ENCODE measurements around the gene RNASEH1. TPM values are rescaled to one million over a fixed set of nuclear protein-coding genes. Genes with fewer than 3 reads are reported as not detected.
A peak's percentile ranks its signal among the peaks of the same experiment; 100 is the strongest.

The RNASEH1 gene
- total and polyA plus RNA-seq, 4 donors = 10.2 to 18.7 (median 12.9) TPM

DNA sequence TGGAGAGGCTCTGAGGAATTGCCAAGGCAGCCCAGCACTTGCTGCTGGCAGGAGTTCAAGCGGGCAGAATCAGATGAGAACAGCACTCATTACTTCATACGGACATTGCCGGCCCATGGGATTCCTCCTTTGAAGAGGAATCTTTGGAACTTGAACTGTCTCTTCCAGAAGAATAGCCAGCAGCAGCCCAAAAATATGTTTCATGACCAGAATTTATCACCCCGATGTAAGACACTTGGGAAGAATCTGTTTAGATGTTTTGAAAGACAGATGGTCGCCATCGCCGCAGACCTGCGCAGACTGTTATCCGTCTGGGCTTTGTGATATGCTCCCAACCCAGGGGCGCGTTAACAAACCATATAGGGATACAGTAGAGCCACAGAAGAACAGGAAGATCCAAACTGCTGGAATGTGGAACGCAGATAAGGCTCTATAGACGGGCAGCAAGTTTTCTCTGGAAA lies 35.1 kb downstream of the RNASEH1 start:
- no peaks in the 10 kb centered on the region for H3K9me3 ChIP-seq (ENCODE audit: control insufficient read depth in 4 of 4, low read length in 3 of 4)
- TF ChIP-seq TAF1 (conservative IDR thresholded peaks at IDR 0.05) (no peak), FOXA1 (IDR thresholded peaks at IDR 0.05) (no peak), YY1 (IDR thresholded peaks at IDR 0.05) (no peak), JUND (IDR thresholded peaks at IDR 0.05) (no peak), NR2F2 (IDR thresholded peaks at IDR 0.05) (peak; percentile 5), SP1 (IDR thresholded peaks at IDR 0.05) (peak; percentile 11), HNF4A (conservative IDR thresholded peaks at IDR 0.05) (peak in 1 of 2 donors; percentile 12), EGR1 (IDR thresholded peaks at IDR 0.05; ENCODE audit: low read depth in 2 of 2) (no peak), RXRA (IDR thresholded peaks at IDR 0.05) (no peak), GABPA (IDR thresholded peaks at IDR 0.05 in 1 of 2, conservative IDR thresholded peaks at IDR 0.05 in 1 of 2) (no peak), FOXA2 (IDR thresholded peaks at IDR 0.05) (no peak), HNF4G (IDR thresholded peaks at IDR 0.05) (no peak), RAD21 (IDR thresholded peaks at IDR 0.05) (no peak)
- TF ChIP-seq, protein P1, sequence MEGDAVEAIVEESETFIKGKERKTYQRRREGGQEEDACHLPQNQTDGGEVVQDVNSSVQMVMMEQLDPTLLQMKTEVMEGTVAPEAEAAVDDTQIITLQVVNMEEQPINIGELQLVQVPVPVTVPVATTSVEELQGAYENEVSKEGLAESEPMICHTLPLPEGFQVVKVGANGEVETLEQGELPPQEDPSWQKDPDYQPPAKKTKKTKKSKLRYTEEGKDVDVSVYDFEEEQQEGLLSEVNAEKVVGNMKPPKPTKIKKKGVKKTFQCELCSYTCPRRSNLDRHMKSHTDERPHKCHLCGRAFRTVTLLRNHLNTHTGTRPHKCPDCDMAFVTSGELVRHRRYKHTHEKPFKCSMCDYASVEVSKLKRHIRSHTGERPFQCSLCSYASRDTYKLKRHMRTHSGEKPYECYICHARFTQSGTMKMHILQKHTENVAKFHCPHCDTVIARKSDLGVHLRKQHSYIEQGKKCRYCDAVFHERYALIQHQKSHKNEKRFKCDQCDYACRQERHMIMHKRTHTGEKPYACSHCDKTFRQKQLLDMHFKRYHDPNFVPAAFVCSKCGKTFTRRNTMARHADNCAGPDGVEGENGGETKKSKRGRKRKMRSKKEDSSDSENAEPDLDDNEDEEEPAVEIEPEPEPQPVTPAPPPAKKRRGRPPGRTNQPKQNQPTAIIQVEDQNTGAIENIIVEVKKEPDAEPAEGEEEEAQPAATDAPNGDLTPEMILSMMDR (IDR thresholded peaks at IDR 0.05; ENCODE audit: low read depth, low read length, missing input control) = no peak
- TF ChIP-seq, protein P2, sequence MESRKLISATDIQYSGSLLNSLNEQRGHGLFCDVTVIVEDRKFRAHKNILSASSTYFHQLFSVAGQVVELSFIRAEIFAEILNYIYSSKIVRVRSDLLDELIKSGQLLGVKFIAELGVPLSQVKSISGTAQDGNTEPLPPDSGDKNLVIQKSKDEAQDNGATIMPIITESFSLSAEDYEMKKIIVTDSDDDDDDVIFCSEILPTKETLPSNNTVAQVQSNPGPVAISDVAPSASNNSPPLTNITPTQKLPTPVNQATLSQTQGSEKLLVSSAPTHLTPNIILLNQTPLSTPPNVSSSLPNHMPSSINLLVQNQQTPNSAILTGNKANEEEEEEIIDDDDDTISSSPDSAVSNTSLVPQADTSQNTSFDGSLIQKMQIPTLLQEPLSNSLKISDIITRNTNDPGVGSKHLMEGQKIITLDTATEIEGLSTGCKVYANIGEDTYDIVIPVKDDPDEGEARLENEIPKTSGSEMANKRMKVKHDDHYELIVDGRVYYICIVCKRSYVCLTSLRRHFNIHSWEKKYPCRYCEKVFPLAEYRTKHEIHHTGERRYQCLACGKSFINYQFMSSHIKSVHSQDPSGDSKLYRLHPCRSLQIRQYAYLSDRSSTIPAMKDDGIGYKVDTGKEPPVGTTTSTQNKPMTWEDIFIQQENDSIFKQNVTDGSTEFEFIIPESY (IDR thresholded peaks at IDR 0.05) = no peak
- TF ChIP-seq, protein P3, sequence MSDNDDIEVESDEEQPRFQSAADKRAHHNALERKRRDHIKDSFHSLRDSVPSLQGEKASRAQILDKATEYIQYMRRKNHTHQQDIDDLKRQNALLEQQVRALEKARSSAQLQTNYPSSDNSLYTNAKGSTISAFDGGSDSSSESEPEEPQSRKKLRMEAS (IDR thresholded peaks at IDR 0.05) = no peak
- TF ChIP-seq, protein P4, sequence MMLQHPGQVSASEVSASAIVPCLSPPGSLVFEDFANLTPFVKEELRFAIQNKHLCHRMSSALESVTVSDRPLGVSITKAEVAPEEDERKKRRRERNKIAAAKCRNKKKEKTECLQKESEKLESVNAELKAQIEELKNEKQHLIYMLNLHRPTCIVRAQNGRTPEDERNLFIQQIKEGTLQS (IDR thresholded peaks at IDR 0.05) = no peak
- TF ChIP-seq, protein P5, sequence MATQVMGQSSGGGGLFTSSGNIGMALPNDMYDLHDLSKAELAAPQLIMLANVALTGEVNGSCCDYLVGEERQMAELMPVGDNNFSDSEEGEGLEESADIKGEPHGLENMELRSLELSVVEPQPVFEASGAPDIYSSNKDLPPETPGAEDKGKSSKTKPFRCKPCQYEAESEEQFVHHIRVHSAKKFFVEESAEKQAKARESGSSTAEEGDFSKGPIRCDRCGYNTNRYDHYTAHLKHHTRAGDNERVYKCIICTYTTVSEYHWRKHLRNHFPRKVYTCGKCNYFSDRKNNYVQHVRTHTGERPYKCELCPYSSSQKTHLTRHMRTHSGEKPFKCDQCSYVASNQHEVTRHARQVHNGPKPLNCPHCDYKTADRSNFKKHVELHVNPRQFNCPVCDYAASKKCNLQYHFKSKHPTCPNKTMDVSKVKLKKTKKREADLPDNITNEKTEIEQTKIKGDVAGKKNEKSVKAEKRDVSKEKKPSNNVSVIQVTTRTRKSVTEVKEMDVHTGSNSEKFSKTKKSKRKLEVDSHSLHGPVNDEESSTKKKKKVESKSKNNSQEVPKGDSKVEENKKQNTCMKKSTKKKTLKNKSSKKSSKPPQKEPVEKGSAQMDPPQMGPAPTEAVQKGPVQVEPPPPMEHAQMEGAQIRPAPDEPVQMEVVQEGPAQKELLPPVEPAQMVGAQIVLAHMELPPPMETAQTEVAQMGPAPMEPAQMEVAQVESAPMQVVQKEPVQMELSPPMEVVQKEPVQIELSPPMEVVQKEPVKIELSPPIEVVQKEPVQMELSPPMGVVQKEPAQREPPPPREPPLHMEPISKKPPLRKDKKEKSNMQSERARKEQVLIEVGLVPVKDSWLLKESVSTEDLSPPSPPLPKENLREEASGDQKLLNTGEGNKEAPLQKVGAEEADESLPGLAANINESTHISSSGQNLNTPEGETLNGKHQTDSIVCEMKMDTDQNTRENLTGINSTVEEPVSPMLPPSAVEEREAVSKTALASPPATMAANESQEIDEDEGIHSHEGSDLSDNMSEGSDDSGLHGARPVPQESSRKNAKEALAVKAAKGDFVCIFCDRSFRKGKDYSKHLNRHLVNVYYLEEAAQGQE (IDR thresholded peaks at IDR 0.05) = no peak
- no peak overlapping the region for H3K9ac ChIP-seq (ENCODE audit: low read depth in 1 of 2, low read length in 2 of 2)
- H3K4me3 ChIP-seq (ENCODE audit: low read depth in 1 of 3, low read length in 3 of 3) = no peak overlapping the region
- WGBS = 54% methylated on average over 13 of the region's 13 CpGs
- no peaks in the 10 kb centered on the region for H3K27me3 ChIP-seq (ENCODE audit: control insufficient read depth in 4 of 4, insufficient read depth in 4 of 4, low read length in 3 of 4)
- peaks cover 17 to 52% (median 49%) of the 10 kb centered on the region in 4 donors for H3K4me1 ChIP-seq (ENCODE audit: control insufficient read depth in 4 of 4, insufficient read depth in 4 of 4, low read length in 3 of 4)
- DNase-seq (ENCODE audit: low spot score) = no peak
- H3K27ac ChIP-seq (ENCODE audit: low read depth in 1 of 2, low read length in 2 of 2) = peak overlapping the region; percentile 3 to 16
- H3K36me3 ChIP-seq (ENCODE audit: control insufficient read depth in 4 of 4, insufficient read depth in 3 of 4, low read depth in 1 of 4, low read length in 3 of 4) = no peaks in the 10 kb centered on the region
